Fibroblast of lung (primary cell): ENCODE results near the gene PDE4D. TPM values are rescaled to one million over a fixed set of nuclear protein-coding genes. Genes with fewer than 3 reads are reported as not detected.
A peak's percentile ranks its signal among the peaks of the same experiment; 100 is the strongest.

ENCODE experiments used
- DNase-seq, 2 donors: peaks; one replicate each; pipeline versions ENCODE4 v3.0.0 to v3.0.0-alpha.2; 2010; ENCODE audit warnings: low read depth in 2 of 2
- H2AFZ ChIP-seq: 2 replicates; pipeline ENCODE4 v1.5.1; 2012; ENCODE audit warnings: low read length, control low read depth, inconsistent platforms
- H3K27ac ChIP-seq: 2 replicates; pipeline ENCODE4 v1.5.1; 2011; ENCODE audit warnings: low read length, control low read depth; ENCODE audit not compliant: insufficient read depth
- H3K27me3 ChIP-seq: 2 replicates; pipeline ENCODE4 v1.5.1; 2011; ENCODE audit warnings: mild to moderate bottlenecking, low read length; ENCODE audit not compliant: control insufficient read depth, insufficient read depth
- H3K36me3 ChIP-seq: 2 replicates; pipeline ENCODE4 v1.5.1; 2011; ENCODE audit warnings: low read length; ENCODE audit not compliant: control insufficient read depth, insufficient read depth
- H3K4me1 ChIP-seq: 2 replicates; pipeline ENCODE4 v1.5.1; 2011; ENCODE audit warnings: low read length; ENCODE audit not compliant: control insufficient read depth, insufficient read depth; ENCODE audit errors: extremely low read depth
- H3K4me2 ChIP-seq: 2 replicates; pipeline ENCODE4 v1.5.1; 2011; ENCODE audit warnings: low read length, control low read depth; ENCODE audit not compliant: insufficient read depth; ENCODE audit errors: extremely low read depth
- H3K4me3 ChIP-seq, 4 experiments: fragments of 200-600 bp in 1 of 4; sonication (generic) in 1 of 4; replicated peaks in 1 of 4; 2 replicates each; pipeline ENCODE4 v1.5.1; 2011 to 2016; ENCODE audit warnings: low read length in 4 of 4, low read depth in 3 of 4, mild to moderate bottlenecking in 3 of 4, control low read depth in 2 of 4, inconsistent platforms in 1 of 4, mixed read lengths in 1 of 4; ENCODE audit not compliant: insufficient read depth in 1 of 4; ENCODE audit errors: control extremely low read depth in 1 of 4
- H3K79me2 ChIP-seq: 2 replicates; pipeline ENCODE4 v1.5.1; 2012; ENCODE audit warnings: mild to moderate bottlenecking, low read length, inconsistent platforms; ENCODE audit not compliant: control insufficient read depth, insufficient read depth
- H3K9ac ChIP-seq: 2 replicates; pipeline ENCODE4 v1.5.1; 2011; ENCODE audit warnings: mild to moderate bottlenecking, low read length, control low read depth; ENCODE audit not compliant: insufficient read depth
- H3K9me3 ChIP-seq: 2 replicates; pipeline ENCODE4 v1.5.1; 2012; ENCODE audit warnings: low read depth, low read length; ENCODE audit not compliant: control insufficient read depth, insufficient read depth
- H4K20me1 ChIP-seq: 2 replicates; pipeline ENCODE4 v1.5.1; 2011; ENCODE audit warnings: low read length; ENCODE audit not compliant: control insufficient read depth, insufficient read depth; ENCODE audit errors: extremely low read depth
- EZH2 ChIP-seq: IDR thresholded peaks from 2 replicates; pipeline ENCODE4 v1.5.1; 2012; ENCODE audit warnings: low read length, control low read depth, mild to moderate bottlenecking; ENCODE audit errors: missing control alignments
- polyA plus RNA-seq, 2 donors: library from polyadenylated mRNA; depleted of rRNA in 1 of 2; stranded (reverse) in 1 of 2; unstranded in 1 of 2; fragments of >200 nt; gene quantifications; 2 replicates each; pipeline ENCODE4 v1.2.1, GENCODE V29; 2011 to 2012; ENCODE audit warnings: missing spikeins in 1 of 2
- total RNA-seq: library from RNA; depleted of rRNA; stranded (reverse); fragments of >200 nt; gene quantifications from 2 replicates; pipeline ENCODE4 v1.2.1, GENCODE V29; 2014
- TF ChIP-seq, protein P1 (sequence below), 2 donors: IDR thresholded peaks in 1 of 2; conservative IDR thresholded peaks in 1 of 2; 1 replicate in 1 of 2; 2 replicates in 1 of 2; pipeline ENCODE4 v1.5.1; 2011 to 2012; ENCODE audit warnings: low read length in 2 of 2, control low read depth in 1 of 2, inconsistent platforms in 1 of 2, low read depth in 1 of 2, mild to moderate bottlenecking in 1 of 2

Gene PDE4D
- total and polyA plus RNA-seq, 2 donors (not counting 1 experiment from before 2014, with no cell fraction given) = 2.1 to 8.3 TPM

- DNase-seq = peak in 1 of 2 donors; percentile 87
- Histone ChIP-seq H3K4me1 (no peaks in the 10 kb centered on the region), H2AFZ (no peak overlapping the region), H3K27ac (no peak overlapping the region), H3K27me3 (no peaks in the 10 kb centered on the region), H3K4me3 (no peak overlapping the region), H3K9me3 (no peaks in the 10 kb centered on the region), H3K79me2 (no peaks in the 10 kb centered on the region), H3K4me2 (no peak overlapping the region), H4K20me1 (no peaks in the 10 kb centered on the region), H3K9ac (no peak overlapping the region), H3K36me3 (no peaks in the 10 kb centered on the region)
- TF ChIP-seq, protein P1, sequence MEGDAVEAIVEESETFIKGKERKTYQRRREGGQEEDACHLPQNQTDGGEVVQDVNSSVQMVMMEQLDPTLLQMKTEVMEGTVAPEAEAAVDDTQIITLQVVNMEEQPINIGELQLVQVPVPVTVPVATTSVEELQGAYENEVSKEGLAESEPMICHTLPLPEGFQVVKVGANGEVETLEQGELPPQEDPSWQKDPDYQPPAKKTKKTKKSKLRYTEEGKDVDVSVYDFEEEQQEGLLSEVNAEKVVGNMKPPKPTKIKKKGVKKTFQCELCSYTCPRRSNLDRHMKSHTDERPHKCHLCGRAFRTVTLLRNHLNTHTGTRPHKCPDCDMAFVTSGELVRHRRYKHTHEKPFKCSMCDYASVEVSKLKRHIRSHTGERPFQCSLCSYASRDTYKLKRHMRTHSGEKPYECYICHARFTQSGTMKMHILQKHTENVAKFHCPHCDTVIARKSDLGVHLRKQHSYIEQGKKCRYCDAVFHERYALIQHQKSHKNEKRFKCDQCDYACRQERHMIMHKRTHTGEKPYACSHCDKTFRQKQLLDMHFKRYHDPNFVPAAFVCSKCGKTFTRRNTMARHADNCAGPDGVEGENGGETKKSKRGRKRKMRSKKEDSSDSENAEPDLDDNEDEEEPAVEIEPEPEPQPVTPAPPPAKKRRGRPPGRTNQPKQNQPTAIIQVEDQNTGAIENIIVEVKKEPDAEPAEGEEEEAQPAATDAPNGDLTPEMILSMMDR (conservative IDR thresholded peaks at IDR 0.05 in 1 of 2, IDR thresholded peaks at IDR 0.05 in 1 of 2; ENCODE audit: low read depth in 1 of 2, low read length in 2 of 2) = no peak
- TF ChIP-seq EZH2 = no peak
These were observed 409.5 kb downstream of the PDE4D start for GRCh38 chr5:59483971-59484472.

DNA sequence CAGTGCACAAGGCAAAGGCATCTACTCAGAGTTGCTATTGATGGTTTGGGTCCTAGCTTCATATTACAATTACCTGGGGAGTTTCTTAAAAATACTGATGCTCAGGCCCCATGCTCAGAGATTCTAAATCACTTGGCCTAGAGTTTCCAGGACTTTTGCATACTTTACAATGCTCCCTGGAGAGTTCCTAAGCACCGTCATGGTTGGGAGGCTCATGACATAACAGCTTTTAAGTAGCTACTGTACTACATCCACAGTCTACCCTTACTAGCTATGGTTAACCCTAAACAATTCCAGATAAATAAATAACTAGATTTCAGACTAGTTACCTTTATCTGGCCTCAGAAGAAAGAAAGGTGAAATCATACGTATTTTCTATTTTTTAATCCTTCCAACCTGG, 414.4 kb downstream of the PDE4D start:
- Histone ChIP-seq H3K4me2 (no peak overlapping the region), H3K4me1 (no peaks in the 10 kb centered on the region), H4K20me1 (no peaks in the 10 kb centered on the region), H3K4me3 (no peak overlapping the region), H2AFZ (no peak overlapping the region), H3K27ac (no peak overlapping the region), H3K27me3 (no peaks in the 10 kb centered on the region), H3K9ac (no peak overlapping the region), H3K79me2 (no peaks in the 10 kb centered on the region), H3K36me3 (no peaks in the 10 kb centered on the region), H3K9me3 (no peaks in the 10 kb centered on the region)
- TF ChIP-seq, protein P1 (conservative IDR thresholded peaks at IDR 0.05 in 1 of 2, IDR thresholded peaks at IDR 0.05 in 1 of 2; ENCODE audit: low read depth in 1 of 2, low read length in 2 of 2) = no peak
- TF ChIP-seq EZH2 = no peak
- no peak for DNase-seq

- no peaks in the 10 kb centered on the region for H3K79me2 ChIP-seq
- peak in 1 of 2 donors; percentile 21 for DNase-seq
- H3K9ac ChIP-seq = no peak overlapping the region
- no peaks in the 10 kb centered on the region for H3K27me3 ChIP-seq
- no peak overlapping the region for H2AFZ ChIP-seq
- no peak overlapping the region for H3K4me3 ChIP-seq
- H3K36me3 ChIP-seq = no peaks in the 10 kb centered on the region
- H4K20me1 ChIP-seq = no peaks in the 10 kb centered on the region
- H3K27ac ChIP-seq = no peak overlapping the region
- no peaks in the 10 kb centered on the region for H3K9me3 ChIP-seq
- H3K4me2 ChIP-seq = no peak overlapping the region
- TF ChIP-seq, protein P1 (conservative IDR thresholded peaks at IDR 0.05 in 1 of 2, IDR thresholded peaks at IDR 0.05 in 1 of 2; ENCODE audit: low read depth in 1 of 2, low read length in 2 of 2) = no peak
- no peak for TF ChIP-seq EZH2
- no peaks in the 10 kb centered on the region for H3K4me1 ChIP-seq
These were observed 419.2 kb downstream of the PDE4D start for GRCh38 chr5:59474324-59474723.
